Activated T-cell treated with anti-CD3 and anti-CD28 coated beads for 24 hours (primary cell): ENCODE data around the gene SCN5A.

ENCODE experiments used
- DNase-seq: peaks from one replicate; pipeline ENCODE4 v3.0.0-alpha.2; 2020; ENCODE audit warnings: low read depth

The SCN5A gene

GRCh38 chr3:38622336-38622735, 27.2 kb downstream of the SCN5A start:
- no peak for DNase-seq

DNA sequence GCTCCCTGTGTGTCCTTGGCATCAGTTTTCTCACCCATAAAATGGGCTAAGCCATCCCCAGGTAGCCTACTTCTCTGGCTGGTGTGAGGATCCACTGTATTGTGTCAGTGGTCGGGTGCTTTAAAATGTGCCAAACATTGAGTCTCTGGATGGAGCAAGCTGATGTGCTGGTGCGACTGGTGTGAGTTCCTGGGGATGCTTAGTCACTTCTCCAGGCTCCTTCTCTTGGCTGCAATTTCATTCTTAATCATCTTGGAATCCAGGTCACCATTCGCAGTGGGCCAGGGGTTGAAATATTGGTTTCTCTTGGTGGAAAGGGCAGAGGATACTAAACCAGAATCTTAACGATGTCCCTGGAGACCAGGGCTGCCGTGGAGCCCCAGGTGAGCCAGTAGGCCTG, 29.3 kb downstream of the SCN5A start:
- DNase-seq: no peak

DNA sequence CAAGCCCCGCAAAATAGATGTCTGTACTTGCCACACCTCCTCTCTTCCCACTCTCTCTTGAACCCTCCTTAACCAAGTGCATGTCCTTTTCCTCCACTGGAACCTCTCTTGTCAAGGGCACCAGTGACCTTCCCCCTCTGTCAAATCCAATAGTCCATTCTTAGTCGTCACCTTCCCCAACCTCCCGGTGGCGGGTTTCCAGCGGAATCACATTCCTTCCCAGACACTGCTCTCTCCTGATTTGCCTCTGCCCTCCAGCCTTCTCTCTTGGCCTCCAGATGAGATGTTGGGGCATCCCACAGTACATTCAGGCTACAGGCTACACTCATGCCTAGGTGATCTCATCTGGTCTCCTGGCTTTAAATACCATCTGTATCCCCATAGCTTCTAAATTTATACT, 31.1 kb downstream of the SCN5A start:
- DNase-seq: no peak

DNA sequence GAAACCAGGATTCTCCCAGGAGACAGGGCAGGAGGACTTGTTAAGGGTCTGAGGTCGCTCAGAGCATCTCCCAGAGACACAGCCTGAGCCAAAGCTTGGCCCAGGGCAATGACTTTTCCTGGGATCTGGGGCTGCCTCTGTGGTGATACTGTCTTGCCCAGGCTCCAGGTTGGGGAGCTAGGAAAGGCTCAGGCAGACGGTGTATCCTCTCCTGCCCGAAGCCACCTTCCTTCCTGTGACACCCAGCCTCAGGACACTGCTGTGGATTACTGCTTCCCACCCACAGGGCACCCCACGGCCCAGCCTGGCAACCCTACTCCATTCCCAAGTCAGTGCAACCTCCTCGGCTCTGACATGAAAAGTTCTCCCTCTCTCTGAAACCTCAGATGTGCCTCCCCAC, 31.9 kb downstream of the SCN5A start:
- no peak for DNase-seq

DNA sequence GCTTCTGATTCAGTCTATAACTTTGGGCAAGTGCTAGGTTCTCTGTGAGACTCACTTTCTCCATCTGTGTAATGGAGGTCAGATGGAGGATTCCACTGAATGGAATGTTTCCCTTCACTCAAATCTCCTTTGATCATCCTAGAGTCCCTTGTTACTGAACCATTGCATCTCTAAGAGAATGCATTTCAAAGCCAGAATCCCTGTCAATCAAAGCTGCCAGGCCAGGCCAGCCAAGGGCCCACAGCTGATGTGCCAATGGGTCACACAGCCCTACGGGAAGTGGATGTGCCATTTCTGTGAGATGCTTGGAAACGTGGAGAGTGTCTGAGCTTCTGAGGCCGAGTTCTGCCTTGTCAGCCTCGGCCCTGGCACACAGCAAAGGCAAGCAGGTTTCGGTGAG, 32.4 kb downstream of the SCN5A start:
- no peak for DNase-seq

GRCh38 chr3:38616658-38617057, 32.8 kb downstream of the SCN5A start:
- DNase-seq: no peak

DNA sequence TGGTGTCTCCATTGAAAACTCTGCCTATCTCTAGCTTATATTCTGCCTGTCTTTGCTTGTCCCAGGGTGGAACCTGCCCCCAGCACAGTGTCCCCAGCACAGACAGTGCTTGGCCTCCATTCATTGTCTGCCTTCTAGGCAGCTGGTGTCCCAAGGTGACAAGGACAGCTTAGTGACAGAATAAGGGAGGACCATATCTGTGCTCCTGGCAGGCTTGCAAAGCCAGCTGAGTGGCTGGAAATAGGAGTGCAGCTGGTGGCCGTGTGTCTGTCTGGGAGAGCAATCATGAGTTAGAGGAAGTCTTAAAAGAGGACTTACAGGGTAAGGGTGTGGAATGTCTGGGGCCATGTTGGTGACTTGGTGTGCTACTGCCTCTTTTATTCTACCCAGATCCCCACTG, 33.4 kb downstream of the SCN5A start:
- DNase-seq: no peak

DNA sequence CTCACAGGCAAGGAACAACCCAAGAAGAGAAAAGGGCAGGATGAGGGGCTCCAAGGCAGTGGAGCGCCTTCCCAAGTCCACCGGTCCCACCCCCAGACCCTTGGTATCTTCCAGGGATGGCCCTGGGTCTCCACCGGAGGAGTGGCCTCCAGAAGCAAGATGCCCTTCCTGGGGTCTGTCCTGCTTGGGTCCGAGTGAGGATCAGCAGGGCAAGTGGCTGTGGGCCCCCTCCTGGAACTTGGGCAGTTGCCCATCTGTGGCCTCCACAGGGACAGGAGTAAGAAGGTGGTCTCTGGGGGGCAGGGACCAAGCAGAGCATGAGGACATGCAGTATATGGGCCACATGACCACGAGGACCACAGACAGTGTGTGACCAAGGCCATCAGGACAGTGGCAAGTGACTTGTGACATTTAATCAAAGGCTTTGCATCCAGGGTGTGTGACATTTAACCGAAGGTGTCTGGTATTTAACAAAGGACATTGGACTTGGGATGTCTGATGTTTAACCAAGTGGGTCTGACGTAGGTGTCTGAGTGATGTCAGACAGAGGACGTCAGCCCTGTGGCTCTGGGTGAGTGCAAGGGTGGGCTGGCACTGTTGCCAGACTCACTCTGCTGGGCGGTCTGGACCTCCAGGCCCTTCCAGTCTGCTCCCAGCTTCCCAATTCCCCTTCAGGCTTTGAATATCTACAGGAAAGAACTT, 34.7 kb downstream of the SCN5A start:
- DNase-seq: no peak

GRCh38 chr3:38614091-38614490, 35.4 kb downstream of the SCN5A start:
- no peak for DNase-seq

DNA sequence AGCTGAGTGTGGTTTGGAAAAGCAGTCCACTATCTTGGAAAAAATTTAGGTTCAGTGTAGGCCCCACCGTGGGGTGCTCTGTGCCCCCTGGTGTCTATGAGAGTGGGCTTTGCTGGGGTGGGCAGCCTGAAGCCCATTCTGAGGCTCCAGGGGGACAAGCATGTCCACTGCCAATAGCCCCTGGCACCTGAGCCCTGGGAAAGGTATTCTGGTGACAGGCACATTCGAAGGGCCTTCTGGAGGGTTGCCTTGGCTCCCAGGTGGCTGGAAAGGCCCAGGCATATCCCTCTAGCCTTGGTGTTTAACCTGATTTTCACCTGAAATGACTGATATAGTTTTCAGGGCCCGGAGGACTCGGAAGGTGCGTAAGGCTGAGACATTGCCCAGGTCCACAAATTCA, 36.1 kb downstream of the SCN5A start:
- DNase-seq: no peak

DNA sequence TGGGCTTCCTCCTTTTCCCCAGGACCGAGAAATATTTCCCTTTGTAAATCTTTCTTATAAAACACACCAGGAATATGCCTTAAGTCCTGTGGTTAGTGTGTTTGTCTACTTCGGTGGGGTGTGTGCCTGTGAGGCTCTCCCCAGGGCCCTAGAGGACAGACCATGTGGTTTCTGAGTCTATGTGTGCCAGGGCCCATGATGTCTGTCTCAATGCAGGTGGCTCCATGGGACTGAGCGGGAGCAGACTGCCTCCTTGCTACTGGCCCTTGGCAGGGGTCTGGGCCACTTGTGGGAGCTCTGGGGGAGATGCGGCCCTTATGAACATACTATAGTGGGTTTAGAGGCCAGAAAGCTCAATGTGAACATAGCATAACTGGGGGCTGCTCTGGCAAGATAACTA, 37.6 kb downstream of the SCN5A start:
- no peak for DNase-seq

DNA sequence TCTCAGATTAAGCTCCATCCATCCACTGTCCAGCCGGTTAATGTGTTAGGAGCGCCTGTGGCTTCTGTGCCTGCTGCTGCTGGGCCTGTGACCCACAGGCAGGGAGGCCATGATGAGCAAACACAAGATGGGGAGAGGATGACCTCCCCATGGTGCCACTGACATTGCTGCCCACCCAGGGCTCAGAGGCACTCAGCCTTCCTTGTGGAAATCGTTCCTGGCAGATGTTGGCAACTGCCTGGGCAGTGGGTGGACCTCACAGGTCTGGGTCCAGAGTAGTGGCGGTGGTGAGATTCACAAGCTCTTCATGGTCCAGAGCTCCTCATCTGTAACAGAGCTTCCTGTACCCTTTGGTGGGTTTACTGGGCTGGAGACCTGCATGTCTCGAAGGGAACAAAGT, 38.6 kb downstream of the SCN5A start:
- DNase-seq: no peak

GRCh38 chr3:38610436-38610835, 39.1 kb downstream of the SCN5A start:
- DNase-seq: no peak

DNA sequence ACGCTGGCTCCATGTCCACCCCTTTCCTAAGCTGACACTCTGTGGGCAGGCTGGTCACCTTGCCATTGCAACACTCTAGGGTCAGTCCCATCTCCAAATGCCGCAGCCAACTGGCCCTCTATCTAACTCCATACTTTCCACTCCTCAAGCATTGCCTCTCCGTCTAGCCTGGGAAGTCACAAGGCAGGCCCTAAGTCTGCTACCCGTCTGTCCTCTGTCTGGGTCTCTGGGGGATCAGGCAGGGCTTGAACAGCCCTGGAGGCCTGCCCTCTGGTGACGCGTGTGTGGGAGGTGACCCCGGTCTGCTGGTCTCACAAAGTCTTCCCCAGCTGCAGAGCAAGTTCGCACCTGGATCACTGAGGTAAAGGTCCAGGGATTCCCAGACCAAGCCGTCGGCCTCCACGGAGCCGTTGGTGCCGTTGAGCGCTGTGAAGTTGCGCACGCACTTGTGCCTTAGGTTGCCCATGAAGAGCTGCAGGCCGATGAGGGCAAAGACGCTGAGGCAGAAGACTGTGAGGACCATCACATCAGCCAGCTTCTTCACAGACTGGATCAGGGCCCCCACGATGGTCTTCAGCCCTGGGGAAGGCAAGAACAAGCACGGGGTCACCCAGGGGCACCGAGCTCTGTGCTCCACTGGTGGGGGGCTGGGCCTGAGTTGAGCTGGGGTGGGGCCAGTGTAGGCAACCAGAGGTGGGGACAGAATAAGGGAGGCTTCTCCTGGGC, 39.9 kb downstream of the SCN5A start:
- no peak for DNase-seq

DNA sequence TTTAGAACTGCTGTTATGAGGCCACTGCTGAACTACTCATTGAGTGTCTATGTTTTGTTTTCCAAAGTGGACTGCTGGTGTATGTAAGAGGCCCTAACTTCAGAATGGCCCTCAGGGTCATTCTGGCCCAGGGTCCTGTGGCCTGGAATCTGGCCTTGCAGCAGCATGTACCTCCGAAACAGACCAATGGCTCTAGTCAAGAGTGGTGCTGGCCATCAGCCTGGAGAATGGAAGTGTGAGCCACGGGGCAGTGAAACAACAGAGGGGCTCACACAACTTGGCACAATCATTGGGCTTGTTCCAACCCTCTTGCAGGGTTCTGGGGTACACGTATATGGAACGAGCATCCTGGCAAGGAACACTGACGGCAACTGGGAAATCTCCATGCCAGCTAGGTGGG, 40.5 kb downstream of the SCN5A start:
- DNase-seq: no peak

DNA sequence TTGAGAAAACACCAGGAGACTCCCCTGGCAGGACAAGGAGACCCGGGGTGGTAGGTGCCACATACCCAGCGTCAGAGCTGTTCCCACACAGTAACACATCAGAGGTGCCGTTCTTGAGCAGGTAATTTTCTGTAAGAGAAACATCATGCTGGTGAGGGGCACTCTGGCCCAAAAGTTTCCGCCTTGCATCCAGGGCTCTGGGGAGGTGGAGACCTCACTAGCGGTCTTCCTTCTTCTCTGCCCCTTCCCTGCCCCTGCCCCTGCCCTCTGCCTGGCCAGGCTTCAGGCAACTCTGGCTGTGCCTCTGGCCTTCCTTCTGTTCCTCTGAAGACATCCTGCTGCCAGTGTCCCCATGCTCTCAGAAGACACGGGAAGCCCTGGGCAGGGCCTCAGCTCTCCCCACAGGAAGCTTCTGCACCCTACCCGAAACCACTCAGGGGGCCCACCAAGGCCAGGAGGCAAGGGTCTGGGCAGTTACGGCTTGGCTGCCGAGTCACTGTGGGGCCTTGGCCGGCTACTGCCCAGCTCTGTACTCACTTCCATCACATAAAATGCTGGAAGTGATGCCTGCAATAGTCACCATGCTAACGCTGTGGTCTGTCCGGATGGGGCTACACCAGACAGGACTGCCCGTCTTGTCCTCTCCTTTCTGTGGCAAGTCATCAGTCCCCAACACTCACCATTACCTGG, 41.3 kb downstream of the SCN5A start:
- DNase-seq: no peak

DNA sequence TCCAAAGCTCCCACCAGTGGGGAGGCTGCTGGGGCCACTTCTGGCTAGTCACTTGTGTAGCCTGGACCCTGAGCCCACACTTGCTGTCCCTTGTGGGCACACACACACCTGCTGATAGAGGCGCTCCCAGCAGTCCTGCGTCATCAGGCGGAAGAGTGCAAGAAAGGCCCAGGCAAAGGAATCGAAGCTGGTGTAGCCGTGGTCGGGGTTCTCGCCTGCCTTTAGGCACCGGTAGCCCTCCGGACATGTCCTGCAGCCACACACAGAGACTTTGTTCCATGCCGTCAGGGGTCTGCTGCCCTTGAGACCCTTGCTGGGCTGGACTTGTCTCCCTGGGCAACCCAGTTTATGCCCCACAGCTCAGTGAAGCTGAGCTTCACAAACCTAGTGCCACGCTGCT, 42.9 kb downstream of the SCN5A start:
- no peak for DNase-seq

DNA sequence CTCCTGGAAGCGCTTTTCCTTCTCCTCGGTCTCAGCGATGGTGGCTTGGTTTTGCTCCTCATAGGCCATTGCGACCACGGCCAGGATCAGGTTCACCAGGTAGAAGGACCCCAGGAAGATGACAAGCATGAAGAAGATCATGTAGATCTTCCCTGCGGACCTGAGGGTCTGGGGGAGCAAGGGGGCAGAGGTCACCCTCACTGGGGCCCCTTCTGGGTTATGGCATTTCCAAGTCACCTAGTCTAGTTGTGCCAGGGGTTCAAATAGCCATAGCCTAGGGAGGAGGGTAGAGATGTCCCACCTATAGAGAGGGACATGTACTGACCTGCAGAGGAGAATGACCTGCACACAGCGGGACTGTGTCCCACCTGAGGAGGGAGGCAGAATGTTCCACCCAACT, 43.5 kb downstream of the SCN5A start:
- DNase-seq: no peak

DNA sequence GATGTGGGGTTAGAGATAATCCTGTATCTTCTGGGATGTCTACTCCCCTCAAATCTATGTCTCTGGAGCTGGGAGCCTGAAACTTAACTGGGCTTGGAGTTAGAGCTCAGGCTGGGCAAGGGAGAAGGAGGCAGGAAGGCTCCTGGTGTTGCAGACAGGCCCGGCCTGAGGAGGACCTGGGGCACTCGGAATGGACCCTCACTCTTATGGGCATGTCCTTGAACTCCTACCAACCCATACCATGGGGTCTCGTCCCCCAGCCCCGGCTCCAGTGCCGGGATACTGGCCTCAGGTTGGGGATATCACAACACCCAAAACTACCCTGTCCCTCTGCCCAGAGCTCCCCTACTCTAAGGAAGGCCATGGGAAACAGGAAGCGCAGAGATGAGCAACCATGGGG, 45.2 kb downstream of the SCN5A start:
- DNase-seq: no peak

DNA sequence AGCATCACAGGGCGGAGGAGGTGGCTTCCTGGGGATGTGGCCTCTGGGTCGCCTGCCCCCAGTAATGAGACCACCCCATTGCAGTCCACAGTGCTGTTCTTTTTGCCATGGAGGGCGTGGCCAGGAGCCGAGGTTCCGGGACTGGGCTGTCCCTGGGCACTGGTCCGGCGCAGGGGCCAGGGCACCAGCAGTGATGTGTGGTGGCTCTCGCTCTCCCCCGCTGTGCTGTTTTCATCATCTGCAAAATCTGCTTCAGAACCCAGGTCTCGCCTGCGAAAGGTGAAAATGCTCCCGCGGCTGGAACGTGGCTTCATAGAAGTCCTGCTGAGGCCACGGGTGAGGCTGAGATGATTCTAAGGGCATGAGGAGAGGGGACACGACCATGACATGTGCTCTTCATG, 45.8 kb downstream of the SCN5A start:
- no peak for DNase-seq

DNA sequence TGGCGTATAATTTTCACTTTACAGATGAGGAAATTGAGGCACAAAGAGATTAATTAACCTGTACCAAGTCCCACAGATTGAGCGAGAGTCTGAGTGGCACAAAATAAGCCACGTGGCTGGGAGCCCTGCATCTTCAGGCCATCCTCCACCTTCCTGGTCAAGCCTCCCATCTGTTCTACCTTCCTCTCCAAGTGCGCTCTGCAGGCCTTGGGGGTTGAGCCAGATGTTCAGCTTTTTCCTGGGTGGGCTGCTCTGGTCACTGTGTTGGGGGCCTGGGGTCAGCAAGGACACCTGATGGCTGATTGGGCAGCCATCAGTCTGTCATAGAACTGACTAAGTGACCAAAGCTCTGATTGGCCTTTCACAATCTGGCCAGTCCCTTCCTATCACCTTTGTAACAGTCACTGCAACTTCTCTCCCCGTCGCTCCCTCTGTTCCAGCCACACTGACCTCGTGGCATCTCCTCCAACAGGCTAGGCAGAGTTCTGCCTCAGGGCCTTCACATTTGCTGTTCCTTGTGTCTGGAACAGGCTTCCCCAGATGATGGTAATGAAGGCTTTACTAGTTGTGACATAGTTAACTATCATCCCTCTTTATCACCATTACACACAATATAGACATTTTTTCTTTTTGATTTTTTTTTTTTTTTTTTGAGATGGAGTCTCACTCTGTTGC, 46.8 kb downstream of the SCN5A start:
- DNase-seq: no peak

DNA sequence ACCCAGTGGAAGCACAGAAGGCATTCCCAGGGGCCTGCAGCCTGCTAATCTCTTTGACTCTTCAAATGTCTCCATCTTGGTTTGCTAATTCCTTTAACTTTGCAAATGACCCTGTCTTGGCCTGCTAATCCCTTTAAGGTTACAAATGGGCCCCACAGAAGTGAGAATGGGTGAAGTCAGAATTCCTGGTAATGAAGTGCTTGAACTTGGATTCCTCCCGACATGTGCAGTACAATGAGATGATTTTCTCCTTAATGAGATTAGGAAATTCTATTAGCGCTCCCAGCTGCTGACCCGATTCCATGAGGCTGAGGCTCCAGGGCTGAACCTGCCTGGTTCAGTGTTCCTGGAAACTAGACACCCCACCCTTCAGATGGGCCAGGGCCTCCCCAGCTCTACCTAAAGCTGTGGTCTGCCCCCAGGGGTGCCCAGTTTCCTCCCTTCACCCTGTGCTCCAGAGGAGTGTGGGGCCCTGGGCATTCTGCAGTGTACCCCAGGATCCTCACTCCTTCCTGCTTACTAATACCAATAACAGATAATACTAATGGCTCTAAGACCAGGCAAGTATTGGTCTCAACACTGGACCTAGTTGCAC, 47.4 kb downstream of the SCN5A start:
- DNase-seq: no peak
